NCI-H128 (cell line): ENCODE measurements around the gene GALNTL6.

Experiments used
- DNase-seq: peaks from one replicate; lab custom pipeline; 2025; ENCODE audit not compliant: unreplicated experiment; lab: John Stamatoyannopoulos, UW

The GALNTL6 gene

DNA sequence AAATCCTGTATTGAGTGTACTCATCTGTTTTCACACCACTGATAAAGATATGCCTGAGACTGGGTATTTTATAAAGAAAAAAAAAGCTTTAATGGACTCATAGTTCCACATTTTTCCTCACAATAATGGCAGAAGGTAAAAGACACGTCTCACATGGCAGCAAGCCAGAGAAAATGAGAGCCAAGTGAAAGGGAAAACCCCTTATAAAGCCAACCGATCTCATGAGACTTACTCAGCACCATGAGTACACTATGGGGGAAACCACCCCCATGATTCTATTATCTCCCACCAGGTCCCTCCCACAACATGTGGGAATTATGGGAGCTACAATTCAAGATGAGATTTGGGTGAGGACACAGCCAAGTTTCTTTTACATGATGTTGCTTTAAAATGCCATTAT lies 171.9 kb downstream of the GALNTL6 start:
- DNase-seq, result no peak

DNA sequence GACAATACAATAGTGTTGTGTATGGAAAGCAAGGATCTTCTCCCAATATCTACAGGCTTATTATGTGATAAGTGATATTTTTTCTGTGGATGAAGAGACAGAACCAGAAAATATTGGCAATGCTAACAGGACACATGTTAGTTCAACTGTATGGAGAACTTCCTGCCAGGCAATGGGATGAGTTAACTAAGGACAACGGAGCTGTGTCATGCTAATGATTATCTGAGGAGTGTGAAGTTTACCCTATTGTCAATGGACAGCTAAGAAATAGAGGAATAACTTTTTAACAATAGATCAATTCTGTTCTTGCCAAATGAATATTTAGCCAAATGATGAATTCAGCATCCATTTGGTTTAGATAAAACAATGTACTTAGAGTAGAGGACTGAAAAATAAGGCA lies 180.0 kb downstream of the GALNTL6 start:
- no peak for DNase-seq

DNA sequence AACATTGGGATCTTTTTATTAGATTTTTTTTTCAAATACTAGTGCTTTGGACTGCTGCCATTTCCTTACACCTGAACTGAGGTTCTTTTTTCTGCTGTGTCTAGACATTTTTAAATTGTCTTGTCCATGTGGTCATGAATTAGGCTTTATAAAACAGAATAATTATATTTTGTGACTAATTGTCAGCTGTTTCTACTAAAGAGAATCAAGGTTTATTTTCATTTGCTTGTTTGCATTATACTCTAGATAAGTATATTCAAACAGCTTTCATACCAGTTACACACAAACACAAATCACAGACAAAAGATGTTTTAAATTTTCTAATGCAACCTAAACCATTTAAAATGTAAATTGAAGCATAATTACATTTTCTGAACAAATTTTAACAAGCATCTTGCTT lies 194.7 kb downstream of the GALNTL6 start:
- no peak for DNase-seq

DNA sequence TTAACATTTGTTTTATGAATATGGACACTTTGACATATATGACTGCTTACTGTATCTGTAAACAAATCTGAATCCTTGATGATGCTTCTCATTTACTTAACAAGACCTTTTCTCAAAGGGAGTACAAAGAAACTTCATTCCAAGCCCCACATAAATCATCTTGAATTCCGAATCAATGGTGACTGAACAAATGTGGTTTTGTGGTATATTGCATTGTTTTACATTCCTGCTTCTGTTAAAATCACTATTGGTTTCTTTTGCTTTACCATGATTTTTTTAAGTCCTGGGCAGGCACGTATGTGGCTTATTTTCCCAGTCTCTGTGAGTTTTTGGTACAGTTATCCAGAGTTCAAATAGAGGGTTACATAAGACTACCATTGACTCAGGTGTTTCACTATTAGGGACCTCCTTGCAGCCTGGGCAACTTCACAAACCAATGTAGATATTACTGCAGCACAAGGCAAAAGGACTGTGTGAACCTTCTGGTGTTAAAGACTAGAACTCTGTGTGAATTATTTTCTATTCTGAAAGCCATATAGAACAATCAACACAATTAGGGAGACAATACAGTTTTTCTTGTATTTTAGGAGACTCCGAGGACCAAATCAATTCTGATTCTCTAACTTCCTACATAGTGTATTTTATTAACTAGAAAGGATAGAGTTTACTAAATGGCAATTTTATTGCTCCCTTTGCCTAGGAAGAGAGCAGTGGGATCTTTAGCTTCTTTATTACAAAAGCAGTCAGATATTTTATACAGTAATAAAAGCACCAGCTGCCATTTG lies 196.4 kb downstream of the GALNTL6 start:
- DNase-seq, result no peak

DNA sequence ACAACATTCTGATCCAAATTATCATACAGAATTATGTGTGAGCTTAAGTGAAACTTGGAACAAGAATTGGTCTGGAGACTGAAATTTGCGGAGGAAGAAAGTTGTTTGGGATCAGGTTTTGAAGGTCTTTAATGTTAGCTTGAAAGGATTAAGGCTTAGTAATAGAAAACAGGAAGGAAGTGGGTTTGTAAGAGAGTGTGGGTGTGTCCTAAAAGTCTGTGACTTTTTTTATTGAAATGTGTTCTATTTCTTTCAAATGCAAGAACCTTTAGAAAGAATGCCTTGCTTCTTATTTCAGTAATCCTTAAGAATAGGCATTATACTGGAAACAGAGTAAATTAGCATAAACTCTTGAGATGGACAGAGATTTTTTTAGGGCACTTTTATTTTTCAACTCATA lies 198.0 kb downstream of the GALNTL6 start:
- DNase-seq, result no peak

DNA sequence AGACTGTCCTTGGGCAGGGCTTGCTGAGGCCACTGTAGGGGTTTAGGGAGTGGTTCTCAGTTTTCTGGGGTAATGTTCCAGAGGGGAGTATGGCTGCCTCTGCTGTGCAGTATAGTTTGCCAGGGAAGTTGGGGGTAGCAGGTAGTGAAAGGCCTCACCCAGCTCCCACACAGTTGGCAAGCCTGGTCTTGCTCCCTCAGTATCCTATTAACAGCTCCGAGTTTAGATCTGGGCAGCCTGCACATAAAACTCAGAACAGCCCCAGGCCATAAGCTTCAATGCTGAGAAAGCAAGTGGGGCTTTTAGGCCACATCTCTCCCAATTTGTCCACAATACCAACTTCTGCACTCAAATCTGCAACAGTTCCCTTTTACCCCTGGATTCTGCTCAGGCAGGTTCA lies 205.2 kb downstream of the GALNTL6 start:
- no peak for DNase-seq

DNA sequence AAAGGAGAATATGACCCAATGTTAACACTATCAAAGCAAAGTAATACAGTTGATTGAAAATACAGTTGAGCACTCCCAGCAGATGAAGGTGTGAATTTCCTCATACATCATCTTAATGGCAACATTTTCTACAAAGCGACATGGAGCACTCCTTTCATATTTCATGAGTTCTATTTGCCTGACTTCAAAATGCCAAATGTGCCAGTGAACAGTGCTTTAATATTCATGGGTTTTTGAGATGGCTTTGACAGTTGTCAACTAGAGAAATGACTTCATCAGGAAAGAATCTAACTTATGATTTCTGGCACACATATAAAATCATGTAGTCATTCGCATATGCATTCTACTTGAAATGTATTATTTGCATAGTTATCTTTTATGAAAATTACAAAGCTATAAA lies 222.4 kb downstream of the GALNTL6 start:
- no peak for DNase-seq

DNA sequence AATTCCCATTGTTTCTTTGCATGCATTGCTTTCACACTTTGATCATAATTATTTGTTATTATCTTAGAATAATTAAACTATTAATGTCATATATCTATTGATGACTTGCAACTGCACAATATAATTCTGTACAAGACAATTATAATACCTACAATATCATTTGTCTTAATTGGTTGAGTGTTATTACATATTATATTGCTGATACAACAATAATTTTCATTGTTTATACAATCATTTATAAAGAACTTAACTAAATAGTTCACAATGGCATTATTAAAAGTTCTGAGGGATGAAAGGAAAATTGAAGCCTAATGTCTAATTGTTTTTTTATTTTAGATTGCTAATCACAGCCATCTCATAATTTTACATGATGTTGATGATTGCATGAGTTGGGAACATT lies 227.6 kb downstream of the GALNTL6 start:
- no peak for DNase-seq

DNA sequence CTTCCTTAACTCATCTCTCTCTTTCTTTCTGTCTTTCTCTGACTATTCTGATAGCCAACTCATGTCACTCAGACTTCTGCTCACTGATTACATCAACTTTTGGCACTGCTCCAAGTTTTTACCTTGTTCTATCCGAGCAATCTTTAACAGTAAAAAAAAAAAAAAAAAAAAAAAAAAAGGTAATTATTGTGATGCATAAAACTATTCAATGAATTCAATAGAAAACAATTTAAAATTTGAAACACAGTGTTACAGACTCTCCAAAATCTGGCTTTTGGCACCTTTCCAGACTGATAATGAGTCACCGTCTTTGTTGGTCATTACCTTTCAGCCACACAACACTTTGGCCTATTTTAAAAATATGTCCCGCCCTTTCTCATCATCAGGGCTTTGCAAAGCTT lies 229.5 kb downstream of the GALNTL6 start:
- DNase-seq, result peak; percentile 41

DNA sequence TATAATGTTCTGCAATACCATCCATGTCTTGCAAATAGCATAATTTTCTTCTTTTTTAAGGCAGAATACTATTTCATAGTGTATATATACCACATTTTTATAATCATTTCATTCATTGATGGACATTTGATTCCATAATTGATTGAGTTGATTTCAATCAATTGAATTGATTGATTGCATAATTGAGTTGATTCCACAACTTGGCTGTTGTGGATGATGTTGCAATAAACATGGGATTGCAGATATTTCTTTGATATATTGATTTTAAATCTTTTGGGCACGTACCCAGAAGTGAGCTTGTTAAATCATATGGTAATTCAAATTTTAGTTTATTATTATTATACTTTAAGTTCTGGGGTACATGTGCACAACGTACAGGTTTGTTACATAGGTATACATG lies 232.8 kb downstream of the GALNTL6 start:
- DNase-seq, result no peak

DNA sequence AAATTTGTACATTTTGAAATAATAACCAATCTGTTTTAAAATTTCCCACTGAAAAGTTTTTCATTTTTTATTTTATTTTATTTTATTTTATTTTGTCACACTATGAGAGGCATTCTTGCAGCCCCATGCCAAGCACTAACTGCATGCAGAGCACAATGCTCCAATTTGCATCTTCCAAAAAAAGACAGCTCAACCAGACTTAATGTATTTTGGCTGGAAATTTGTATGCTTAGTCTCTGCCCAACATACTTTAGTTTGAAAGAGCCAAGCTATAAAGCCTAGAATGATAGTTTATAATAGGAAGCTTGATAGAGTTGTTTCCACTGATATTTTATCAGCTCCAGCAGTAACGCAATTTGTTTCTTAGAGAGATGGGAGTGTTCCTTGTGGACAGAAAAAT lies 235.5 kb downstream of the GALNTL6 start:
- no peak for DNase-seq

DNA sequence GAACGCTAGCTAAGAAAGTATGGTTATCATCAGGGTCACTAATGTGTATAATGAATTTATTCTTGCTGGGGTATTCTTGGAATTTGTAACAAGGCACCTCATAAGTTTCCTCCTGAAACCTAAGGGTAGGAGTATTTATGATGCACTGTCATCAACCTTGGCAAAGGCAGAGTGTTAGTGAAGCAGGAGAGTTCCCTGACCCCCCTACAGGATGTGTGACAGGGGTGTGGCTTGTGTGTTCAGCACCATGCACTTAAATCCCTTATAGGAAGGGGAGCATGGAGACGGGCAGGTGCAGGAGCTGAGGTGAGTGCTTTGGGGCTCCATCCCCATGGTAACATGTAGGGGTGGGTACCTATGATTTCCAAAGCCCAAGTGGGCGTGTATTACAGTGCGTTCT lies 237.7 kb downstream of the GALNTL6 start:
- no peak for DNase-seq

DNA sequence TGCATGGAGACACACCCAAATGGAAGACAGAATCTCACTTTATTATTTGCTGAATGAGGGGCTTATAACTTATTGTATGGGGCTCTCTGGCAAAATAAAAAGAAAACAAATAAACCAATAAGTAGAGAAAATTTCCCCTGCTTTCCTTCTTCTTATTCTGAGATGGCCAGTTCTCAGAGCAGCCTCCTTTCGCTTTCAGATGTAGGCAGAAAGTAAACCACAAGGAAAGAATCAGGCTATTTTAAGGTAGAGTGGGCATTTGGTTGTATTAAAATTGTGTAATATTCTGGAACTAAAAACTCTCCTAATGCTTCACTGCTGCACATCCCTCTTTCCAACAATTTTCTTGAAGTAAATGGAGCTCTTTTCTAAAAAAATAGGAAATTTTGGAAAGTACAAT lies 241.8 kb downstream of the GALNTL6 start:
- DNase-seq, result no peak

DNA sequence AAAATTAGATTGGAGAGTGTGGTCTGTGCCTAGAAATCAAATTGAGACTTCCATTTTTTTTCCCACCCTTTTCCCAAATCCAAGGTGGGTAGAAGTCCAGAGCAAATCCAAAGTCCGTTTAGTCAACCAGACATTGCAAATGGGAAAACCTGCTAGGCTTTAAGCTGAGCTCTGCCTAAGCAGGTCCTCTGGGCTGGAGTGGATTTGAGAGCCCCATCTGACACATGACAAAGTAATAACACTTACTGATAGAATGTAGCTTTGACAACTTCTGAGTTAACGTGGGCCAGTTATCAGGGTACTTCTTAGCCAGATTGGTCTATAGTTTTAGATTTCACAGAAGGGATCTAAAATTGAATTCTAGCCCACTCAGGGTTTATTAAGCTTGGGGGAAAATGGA lies 242.3 kb downstream of the GALNTL6 start:
- no peak for DNase-seq

DNA sequence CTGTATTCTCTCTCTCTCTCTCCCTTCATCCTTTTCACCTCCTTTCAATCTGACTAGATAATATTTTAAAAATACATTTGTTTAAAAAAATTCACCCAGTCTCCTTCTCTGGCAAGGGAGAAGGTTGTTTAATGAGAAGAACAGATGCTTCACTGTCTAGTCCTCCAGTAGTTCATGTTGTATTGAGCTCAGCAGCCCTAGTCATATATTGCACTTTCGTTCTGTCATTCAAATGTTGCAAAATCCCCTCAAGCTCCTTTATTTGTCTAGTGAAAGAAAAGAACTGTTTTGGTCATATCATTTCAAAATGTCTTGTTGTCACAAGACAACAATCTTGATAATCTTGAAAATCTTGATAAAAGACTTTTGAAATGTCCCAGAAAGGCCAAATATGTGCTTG lies 248.0 kb downstream of the GALNTL6 start:
- no peak for DNase-seq

DNA sequence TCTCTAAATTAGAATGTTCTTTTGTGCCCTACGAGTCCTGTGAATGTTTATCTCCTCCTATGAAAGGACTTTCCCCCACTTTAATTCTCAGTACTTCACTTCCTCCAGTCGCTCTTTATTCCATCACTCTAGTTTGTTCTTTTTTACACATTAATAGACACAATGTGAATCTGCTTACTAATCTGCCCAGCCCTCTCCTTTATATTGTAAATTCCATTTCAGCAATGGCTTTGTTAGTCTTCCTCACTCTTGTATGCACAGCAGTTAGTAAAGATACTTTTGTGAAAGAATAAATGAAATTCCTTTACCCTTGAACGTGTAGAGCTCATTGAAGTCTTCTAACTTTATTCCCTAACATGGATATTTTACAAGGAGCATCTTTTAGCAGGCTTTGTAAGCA lies 255.3 kb downstream of the GALNTL6 start:
- no peak for DNase-seq

DNA sequence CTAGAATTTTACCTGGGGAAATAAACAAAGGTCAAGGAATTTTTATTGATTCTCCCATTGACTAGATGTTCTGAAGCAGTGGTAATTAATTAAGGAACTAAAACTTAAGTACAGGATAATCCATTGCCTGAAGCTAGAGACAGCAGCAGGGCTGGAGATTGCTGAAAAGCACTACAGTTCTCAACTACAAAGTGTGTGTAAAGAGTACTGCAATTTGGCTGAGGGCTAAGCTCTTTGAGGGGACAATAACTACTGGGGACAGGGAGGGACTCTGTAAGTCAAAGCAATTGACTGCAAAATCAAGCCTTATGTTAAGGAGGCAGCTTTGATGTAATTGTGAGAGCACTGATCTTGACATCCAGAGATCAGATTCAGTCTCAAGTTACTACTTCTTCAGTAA lies 260.4 kb downstream of the GALNTL6 start:
- DNase-seq, result no peak

DNA sequence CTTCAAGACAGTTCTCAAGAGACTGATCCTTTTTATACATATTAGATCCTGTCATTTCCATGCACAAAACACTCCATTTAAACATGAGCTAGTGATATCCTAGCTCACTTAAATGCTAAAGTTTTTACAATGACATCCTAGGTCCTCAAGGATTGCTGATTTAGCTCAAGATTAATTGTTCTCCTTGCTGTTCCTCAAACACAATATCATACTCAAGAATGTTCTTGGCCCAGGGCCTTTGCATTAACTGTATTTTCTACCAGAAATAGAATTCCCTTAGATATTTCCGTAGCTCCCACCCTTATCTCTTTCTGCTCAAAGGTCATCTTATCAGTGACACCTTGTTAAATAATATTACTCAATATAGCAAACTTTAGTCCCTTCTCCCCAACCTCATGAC lies 270.1 kb downstream of the GALNTL6 start:
- DNase-seq, result no peak

DNA sequence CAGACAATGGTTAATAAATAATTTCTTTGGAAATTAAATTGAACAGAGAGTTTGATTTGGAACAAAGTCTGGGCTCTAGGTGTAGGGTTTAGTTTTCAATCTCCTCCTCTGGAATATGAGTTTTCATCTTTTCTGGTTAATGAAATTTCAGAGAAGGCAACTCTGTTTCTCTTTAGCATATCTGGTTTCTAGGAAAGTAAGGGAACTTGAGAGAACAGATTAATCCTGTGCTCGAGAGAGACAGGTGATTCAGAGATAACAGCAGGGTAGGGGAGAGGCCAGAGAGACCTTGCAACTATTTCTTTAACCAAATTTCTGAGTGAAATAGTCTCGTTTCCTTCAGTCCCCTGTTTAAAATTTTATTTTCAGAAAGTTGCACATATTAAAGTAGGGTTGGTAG lies 275.4 kb downstream of the GALNTL6 start:
- no peak for DNase-seq

DNA sequence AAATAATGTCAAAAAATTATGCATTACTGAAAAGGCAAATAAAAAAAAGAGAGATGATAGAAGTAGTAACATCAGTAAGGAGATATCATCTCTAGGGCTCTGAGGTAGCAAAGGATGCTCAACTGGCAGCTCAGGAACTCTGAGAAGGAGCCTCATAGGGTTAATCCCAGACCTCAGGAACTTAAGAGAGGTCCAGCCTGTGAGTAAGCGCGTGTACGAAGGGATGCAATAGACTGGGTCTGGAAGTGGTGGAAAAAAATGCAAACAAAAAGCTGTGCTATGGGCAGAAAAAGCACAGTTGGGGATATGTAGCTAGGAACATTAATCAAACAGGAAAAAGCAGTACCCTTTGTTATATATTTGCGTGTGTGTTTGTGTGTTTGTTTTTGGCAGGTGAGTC lies 282.0 kb downstream of the GALNTL6 start:
- no peak for DNase-seq

DNA sequence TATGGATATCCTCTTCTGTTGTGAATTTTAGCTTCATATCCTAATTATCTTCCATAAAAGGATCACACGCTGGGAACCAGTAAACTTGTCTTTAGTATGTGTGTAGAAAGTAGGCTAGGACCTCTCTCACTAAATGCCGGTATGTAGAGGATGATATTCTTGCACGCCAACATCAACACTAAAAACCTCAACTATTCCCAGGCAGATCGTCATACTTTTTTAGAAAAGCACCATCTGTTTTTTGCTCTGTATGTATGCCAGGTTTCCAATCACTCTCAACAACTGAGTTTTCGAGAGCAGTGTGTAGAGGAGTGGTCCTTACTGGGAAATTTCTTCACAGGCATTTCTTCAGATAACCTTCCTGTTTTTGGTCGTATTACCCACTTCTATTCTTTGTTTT lies 283.6 kb downstream of the GALNTL6 start:
- DNase-seq, result no peak

DNA sequence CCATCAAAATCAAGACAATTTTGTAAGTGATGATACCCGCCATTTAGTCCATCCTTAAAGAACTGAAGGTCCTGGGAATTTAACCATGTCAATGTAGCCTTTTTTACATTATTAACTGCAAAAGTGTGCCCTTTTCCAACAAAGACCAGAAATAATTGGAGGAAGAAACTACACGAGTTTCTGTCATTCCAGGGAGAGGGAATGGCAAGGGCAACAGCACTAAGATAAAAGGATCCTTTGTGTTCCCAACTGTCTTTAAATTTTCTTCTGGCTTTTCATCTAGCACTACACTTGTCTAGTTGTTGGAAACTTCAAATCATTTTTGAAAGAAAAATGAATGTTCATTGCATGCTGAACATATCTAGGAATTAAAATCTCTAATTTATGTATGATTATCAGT lies 286.2 kb downstream of the GALNTL6 start:
- no peak for DNase-seq

DNA sequence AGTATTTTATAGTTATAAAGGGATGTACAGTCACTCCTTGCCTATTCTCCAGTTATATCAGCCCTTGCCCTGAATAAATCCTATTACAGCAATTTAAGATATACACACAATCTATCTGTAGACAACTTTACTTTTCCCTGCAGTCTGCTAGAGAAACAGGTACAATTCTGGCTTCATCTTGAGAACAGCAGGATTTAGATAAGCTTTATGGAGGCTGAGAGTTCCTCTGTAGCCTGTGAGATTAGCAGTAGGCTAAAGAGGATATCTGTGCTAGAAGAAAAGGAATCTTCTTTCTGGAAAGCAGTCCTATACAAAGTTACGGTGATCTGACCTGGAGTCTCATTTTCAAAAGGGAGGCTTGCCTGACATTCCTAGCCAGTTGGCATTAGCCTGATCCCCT lies 290.3 kb downstream of the GALNTL6 start:
- no peak for DNase-seq
